PFSK-1 (cell line): ENCODE results near the gene RNPEPL1.

Experiments used
- FOXP2 ChIP-seq: optimal IDR thresholded peaks from 2 replicates; pipeline ENCODE3; 2011; ENCODE audit warnings: borderline replicate concordance, control low read depth, inconsistent platforms; ENCODE audit not compliant: insufficient read depth; ENCODE audit errors: extremely low read length, extremely low read depth
- POLR2AphosphoS5 ChIP-seq: IDR thresholded peaks from 2 replicates; pipeline ENCODE4 v1.6.1; 2012; ENCODE audit warnings: low read depth, mild to moderate bottlenecking, control low read depth, low read length, moderate library complexity
- SIN3A ChIP-seq: IDR thresholded peaks from 2 replicates; pipeline ENCODE4 v1.6.1; 2012; ENCODE audit warnings: mild to moderate bottlenecking, low read length, moderate library complexity, borderline replicate concordance; ENCODE audit not compliant: insufficient read depth
- TAF1 ChIP-seq: IDR thresholded peaks from 2 replicates; pipeline ENCODE4 v1.6.1; 2012; ENCODE audit warnings: low read length, control low read depth, borderline replicate concordance; ENCODE audit not compliant: insufficient read depth
- TF ChIP-seq, protein P1 (sequence below), 2 experiments: IDR thresholded peaks; 2 replicates each; pipeline versions ENCODE4 v1.6.1 to v1.8.0; 2011 to 2012; ENCODE audit warnings: low read depth in 2 of 2, low read length in 2 of 2, control low read depth in 1 of 2, inconsistent platforms in 1 of 2, mild to moderate bottlenecking in 1 of 2, moderate library complexity in 1 of 2; ENCODE audit not compliant: insufficient read depth in 1 of 2

DNA sequence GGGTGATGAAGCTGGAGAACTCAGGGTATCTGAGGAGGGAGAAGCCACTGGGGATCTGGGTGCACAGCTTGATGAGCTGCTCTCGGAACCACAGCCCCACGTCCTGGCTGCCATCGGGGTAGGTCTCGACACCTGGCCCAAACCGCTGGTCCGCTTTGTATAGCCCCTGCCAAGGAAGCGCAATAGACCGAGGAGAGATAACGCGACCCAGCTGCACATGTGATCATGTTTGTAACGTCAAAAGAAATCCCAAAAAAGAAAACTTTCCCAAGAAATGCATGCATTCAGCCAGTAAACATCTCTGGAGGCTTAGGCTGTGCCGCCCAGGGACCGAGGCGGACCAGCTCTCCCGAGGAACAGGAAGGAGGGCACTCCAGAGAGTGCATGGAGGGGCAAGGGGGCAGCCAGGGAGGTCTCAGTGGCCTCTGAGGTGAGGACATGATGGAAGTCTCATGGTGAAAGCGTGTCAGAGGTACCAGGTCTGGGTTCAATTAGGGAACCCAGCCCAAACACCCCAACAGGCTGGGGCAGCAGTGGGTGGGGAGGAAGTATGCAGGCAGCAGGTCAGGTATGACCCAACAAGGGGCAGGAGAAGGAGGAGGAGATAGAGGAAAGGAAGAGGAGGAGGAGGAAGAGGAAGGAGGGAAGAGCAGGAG is 38.8 kb upstream of the RNPEPL1 start:
- TF ChIP-seq POLR2AphosphoS5 (no peak), TAF1 (no peak), SIN3A (no peak), FOXP2 (no peak)
- TF ChIP-seq, protein P1, sequence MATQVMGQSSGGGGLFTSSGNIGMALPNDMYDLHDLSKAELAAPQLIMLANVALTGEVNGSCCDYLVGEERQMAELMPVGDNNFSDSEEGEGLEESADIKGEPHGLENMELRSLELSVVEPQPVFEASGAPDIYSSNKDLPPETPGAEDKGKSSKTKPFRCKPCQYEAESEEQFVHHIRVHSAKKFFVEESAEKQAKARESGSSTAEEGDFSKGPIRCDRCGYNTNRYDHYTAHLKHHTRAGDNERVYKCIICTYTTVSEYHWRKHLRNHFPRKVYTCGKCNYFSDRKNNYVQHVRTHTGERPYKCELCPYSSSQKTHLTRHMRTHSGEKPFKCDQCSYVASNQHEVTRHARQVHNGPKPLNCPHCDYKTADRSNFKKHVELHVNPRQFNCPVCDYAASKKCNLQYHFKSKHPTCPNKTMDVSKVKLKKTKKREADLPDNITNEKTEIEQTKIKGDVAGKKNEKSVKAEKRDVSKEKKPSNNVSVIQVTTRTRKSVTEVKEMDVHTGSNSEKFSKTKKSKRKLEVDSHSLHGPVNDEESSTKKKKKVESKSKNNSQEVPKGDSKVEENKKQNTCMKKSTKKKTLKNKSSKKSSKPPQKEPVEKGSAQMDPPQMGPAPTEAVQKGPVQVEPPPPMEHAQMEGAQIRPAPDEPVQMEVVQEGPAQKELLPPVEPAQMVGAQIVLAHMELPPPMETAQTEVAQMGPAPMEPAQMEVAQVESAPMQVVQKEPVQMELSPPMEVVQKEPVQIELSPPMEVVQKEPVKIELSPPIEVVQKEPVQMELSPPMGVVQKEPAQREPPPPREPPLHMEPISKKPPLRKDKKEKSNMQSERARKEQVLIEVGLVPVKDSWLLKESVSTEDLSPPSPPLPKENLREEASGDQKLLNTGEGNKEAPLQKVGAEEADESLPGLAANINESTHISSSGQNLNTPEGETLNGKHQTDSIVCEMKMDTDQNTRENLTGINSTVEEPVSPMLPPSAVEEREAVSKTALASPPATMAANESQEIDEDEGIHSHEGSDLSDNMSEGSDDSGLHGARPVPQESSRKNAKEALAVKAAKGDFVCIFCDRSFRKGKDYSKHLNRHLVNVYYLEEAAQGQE (IDR thresholded peaks at IDR 0.05; ENCODE audit: insufficient read depth in 1 of 2, low read depth in 2 of 2, low read length in 2 of 2) = no peak
